Measurements from ENCODE around the gene CFD.

Gene CFD

GRCh38 chr19:900302-901111, 41.0 kb downstream of the CFD start:
- TF ChIP-seq CTCF (conservative IDR thresholded peaks at IDR 0.05): no peak
- H3K27ac ChIP-seq: no peak overlapping the region

- H3K27ac ChIP-seq: no peak overlapping the region
- TF ChIP-seq CTCF (conservative IDR thresholded peaks at IDR 0.05): no peak
Measured at GRCh38 chr19:901216-902092, 42.0 kb downstream of the CFD start.

GRCh38 chr19:902093-902370, 42.6 kb downstream of the CFD start:
- H3K27ac ChIP-seq: no peak overlapping the region
- no peak for TF ChIP-seq CTCF (conservative IDR thresholded peaks at IDR 0.05)

GRCh38 chr19:902446-903226, 43.2 kb downstream of the CFD start:
- H3K27ac ChIP-seq: no peak overlapping the region
- no peak for TF ChIP-seq CTCF (conservative IDR thresholded peaks at IDR 0.05)

GRCh38 chr19:903266-903797, 43.9 kb downstream of the CFD start:
- no peak overlapping the region for H3K27ac ChIP-seq
- TF ChIP-seq CTCF (conservative IDR thresholded peaks at IDR 0.05): no peak

- no peak overlapping the region for H3K27ac ChIP-seq
- TF ChIP-seq CTCF (conservative IDR thresholded peaks at IDR 0.05): no peak
Measured at GRCh38 chr19:904545-904944, 45.1 kb downstream of the CFD start.

GRCh38 chr19:906480-906879, 47.0 kb downstream of the CFD start:
- H3K27ac ChIP-seq: no peak overlapping the region
- TF ChIP-seq CTCF (conservative IDR thresholded peaks at IDR 0.05): no peak
